ENCODE measurements around the gene WDR26.

Gene WDR26

DNA sequence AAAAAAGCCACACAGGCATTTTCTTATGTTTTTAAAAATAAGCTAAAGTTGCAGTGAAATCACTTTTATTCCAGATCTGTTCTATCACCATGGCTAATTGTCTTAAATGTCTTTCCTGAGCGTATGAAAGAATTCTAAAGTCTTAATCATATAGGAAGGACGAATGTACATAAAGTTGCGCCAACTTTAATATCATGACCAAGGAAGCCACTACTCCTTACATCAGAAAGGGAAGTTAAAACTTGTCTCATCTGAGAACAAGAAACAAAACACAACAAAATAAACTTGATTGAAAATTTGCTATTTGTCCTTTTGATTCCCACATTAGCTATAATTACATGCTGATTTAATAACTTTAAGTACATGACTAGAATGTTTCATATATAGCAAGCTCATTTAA is 51.4 kb downstream of the WDR26 start:
- Histone ChIP-seq H3F3A (ENCODE audit: control insufficient read depth, insufficient read depth) (peaks cover 11% of the 10 kb centered on the region), H3K9me2 (replicated peaks; ENCODE audit: control insufficient read depth, low read length) (no peaks in the 10 kb centered on the region), H3K4me3 (ENCODE audit: low read length) (no peak overlapping the region), H3K79me2 (ENCODE audit: control insufficient read depth, low read length) (no peaks in the 10 kb centered on the region), H3K4me2 (ENCODE audit: low read length) (no peak overlapping the region), H3K9me3 (ENCODE audit: control insufficient read depth, insufficient read depth, low read length) (no peaks in the 10 kb centered on the region), H3K27ac (ENCODE audit: low read depth, low read length) (no peak overlapping the region), H3K27me3 (ENCODE audit: control insufficient read depth, low read length) (no peaks in the 10 kb centered on the region), H4K20me1 (ENCODE audit: control insufficient read depth, insufficient read depth, low read depth, low read length) (no peaks in the 10 kb centered on the region), H3K4me1 (ENCODE audit: control insufficient read depth, low read length) (peaks cover 5% of the 10 kb centered on the region), H3K36me3 (ENCODE audit: control insufficient read depth, low read length) (peaks cover 34% of the 10 kb centered on the region)
- TF ChIP-seq EZH2phosphoT487 (IDR thresholded peaks at IDR 0.05; ENCODE audit: borderline replicate concordance, low read length): no peak
- TF ChIP-seq, protein P1, sequence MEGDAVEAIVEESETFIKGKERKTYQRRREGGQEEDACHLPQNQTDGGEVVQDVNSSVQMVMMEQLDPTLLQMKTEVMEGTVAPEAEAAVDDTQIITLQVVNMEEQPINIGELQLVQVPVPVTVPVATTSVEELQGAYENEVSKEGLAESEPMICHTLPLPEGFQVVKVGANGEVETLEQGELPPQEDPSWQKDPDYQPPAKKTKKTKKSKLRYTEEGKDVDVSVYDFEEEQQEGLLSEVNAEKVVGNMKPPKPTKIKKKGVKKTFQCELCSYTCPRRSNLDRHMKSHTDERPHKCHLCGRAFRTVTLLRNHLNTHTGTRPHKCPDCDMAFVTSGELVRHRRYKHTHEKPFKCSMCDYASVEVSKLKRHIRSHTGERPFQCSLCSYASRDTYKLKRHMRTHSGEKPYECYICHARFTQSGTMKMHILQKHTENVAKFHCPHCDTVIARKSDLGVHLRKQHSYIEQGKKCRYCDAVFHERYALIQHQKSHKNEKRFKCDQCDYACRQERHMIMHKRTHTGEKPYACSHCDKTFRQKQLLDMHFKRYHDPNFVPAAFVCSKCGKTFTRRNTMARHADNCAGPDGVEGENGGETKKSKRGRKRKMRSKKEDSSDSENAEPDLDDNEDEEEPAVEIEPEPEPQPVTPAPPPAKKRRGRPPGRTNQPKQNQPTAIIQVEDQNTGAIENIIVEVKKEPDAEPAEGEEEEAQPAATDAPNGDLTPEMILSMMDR (IDR thresholded peaks at IDR 0.05; ENCODE audit: low read depth, low read length, poor library complexity, severe bottlenecking): no peak

DNA sequence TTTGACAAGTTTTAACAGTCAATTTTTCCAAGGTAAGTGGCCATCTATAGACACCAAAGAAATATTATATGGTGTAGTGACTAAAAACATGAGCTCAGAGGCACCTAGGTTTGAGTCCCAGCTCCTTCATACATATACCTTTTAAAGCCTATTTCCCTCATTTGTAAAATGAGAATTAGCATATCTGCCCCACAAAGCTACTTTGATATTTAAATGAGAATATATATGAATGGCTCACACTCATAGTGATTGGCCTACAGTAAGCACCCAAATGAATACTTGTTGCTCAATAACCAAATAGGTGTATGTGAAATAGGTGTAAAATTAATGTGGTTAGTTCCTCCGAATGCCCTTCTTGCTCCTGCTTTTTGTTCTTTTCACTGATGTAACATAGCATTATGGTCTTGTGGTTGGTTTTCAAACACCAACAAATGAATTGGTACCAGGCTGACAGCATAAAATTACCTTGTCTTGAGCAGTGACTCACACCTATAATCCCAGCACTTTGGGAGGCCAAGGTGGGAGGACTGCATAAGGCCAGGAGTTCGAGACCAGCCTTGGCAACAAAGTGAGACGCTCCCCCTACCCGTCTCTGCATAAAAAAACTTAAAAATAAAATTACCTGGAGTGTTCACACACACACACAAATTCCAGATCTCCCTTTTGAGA is 52.6 kb downstream of the WDR26 start:
- no peak overlapping the region for H3K4me3 ChIP-seq (ENCODE audit: low read length)
- no peaks in the 10 kb centered on the region for H3K79me2 ChIP-seq (ENCODE audit: control insufficient read depth, low read length)
- H3K4me1 ChIP-seq (ENCODE audit: control insufficient read depth, low read length): peaks cover 5% of the 10 kb centered on the region
- no peak overlapping the region for H3K4me2 ChIP-seq (ENCODE audit: low read length)
- no peaks in the 10 kb centered on the region for H3K9me3 ChIP-seq (ENCODE audit: control insufficient read depth, insufficient read depth, low read length)
- H3K27ac ChIP-seq (ENCODE audit: low read depth, low read length): no peak overlapping the region
- H3F3A ChIP-seq (ENCODE audit: control insufficient read depth, insufficient read depth): peaks cover 11% of the 10 kb centered on the region
- no peaks in the 10 kb centered on the region for H3K27me3 ChIP-seq (ENCODE audit: control insufficient read depth, low read length)
- TF ChIP-seq, protein P1 (IDR thresholded peaks at IDR 0.05; ENCODE audit: low read depth, low read length, poor library complexity, severe bottlenecking): no peak
- TF ChIP-seq EZH2phosphoT487 (IDR thresholded peaks at IDR 0.05; ENCODE audit: borderline replicate concordance, low read length): no peak
- peaks cover 24% of the 10 kb centered on the region for H3K36me3 ChIP-seq (ENCODE audit: control insufficient read depth, low read length)
- H4K20me1 ChIP-seq (ENCODE audit: control insufficient read depth, insufficient read depth, low read depth, low read length): no peaks in the 10 kb centered on the region
- H3K9me2 ChIP-seq (replicated peaks; ENCODE audit: control insufficient read depth, low read length): no peaks in the 10 kb centered on the region

DNA sequence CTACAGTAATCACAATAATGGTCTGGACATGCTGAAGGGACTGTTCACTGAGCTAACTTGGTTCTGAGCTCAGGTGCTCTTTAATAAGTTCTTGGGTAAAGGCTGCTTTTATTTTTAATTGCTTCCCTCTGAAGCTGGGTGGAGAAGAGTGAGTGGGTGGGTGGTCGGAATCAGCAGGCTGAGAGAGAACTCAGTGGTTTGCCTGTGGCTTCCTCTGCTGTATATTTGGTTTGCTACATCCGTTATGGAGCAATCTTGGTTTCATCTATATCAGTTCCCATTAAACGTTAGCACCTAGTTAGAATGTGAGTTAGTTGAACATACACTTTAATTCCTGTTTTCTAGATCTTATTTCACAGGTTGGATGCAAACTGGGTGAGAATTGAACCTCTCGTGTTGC is 54.6 kb downstream of the WDR26 start:
- no peak overlapping the region for H3K27ac ChIP-seq (ENCODE audit: low read depth, low read length)
- H3K36me3 ChIP-seq (ENCODE audit: control insufficient read depth, low read length): peaks cover 33% of the 10 kb centered on the region
- peaks cover 11% of the 10 kb centered on the region for H3F3A ChIP-seq (ENCODE audit: control insufficient read depth, insufficient read depth)
- no peaks in the 10 kb centered on the region for H3K9me3 ChIP-seq (ENCODE audit: control insufficient read depth, insufficient read depth, low read length)
- H4K20me1 ChIP-seq (ENCODE audit: control insufficient read depth, insufficient read depth, low read depth, low read length): no peaks in the 10 kb centered on the region
- H3K9me2 ChIP-seq (replicated peaks; ENCODE audit: control insufficient read depth, low read length): no peaks in the 10 kb centered on the region
- peaks cover 5% of the 10 kb centered on the region for H3K4me1 ChIP-seq (ENCODE audit: control insufficient read depth, low read length)
- TF ChIP-seq, protein P1 (IDR thresholded peaks at IDR 0.05; ENCODE audit: low read depth, low read length, poor library complexity, severe bottlenecking): no peak
- no peak for TF ChIP-seq EZH2phosphoT487 (IDR thresholded peaks at IDR 0.05; ENCODE audit: borderline replicate concordance, low read length)
- H3K4me3 ChIP-seq (ENCODE audit: low read length): no peak overlapping the region
- H3K79me2 ChIP-seq (ENCODE audit: control insufficient read depth, low read length): no peaks in the 10 kb centered on the region
- no peaks in the 10 kb centered on the region for H3K27me3 ChIP-seq (ENCODE audit: control insufficient read depth, low read length)
- no peak overlapping the region for H3K4me2 ChIP-seq (ENCODE audit: low read length)
